Tibial nerve (tissue), 4 donors: Measurements from ENCODE around the gene RPLP2.

Experiments
- EP300 ChIP-seq, 2 donors: sonication (generic); formaldehyde crosslinking; IDR thresholded peaks; one replicate each; pipeline ENCODE4 v1.6.1; 2017; ENCODE audit warnings: antibody characterized with exemption in 2 of 2, mild to moderate bottlenecking in 1 of 2
- TF ChIP-seq, protein P1 (sequence below), 5 experiments: fragments of 200-600 bp in 3 of 5; fragments of 450-650 bp in 2 of 5; sonication (generic) in 3 of 5; IDR thresholded peaks; one replicate each; pipeline ENCODE4 v1.5.1; 2016 to 2019; ENCODE audit warnings: antibody characterized with exemption in 5 of 5, mild to moderate bottlenecking in 3 of 5, moderate library complexity in 2 of 5

- TF ChIP-seq, protein P1, sequence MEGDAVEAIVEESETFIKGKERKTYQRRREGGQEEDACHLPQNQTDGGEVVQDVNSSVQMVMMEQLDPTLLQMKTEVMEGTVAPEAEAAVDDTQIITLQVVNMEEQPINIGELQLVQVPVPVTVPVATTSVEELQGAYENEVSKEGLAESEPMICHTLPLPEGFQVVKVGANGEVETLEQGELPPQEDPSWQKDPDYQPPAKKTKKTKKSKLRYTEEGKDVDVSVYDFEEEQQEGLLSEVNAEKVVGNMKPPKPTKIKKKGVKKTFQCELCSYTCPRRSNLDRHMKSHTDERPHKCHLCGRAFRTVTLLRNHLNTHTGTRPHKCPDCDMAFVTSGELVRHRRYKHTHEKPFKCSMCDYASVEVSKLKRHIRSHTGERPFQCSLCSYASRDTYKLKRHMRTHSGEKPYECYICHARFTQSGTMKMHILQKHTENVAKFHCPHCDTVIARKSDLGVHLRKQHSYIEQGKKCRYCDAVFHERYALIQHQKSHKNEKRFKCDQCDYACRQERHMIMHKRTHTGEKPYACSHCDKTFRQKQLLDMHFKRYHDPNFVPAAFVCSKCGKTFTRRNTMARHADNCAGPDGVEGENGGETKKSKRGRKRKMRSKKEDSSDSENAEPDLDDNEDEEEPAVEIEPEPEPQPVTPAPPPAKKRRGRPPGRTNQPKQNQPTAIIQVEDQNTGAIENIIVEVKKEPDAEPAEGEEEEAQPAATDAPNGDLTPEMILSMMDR (IDR thresholded peaks at IDR 0.05): no peak
- no peak for TF ChIP-seq EP300 (IDR thresholded peaks at IDR 0.05)
These were observed 52.4 kb downstream of the RPLP2 start for GRCh38 chr11:862081-862661.
